ENCODE data around the gene LRRC23. TPM values are rescaled to one million over a fixed set of nuclear protein-coding genes. Genes with fewer than 3 reads are reported as not detected.

LRRC23 gene
- total and polyA plus RNA-seq, 2 of the 4 experiments (the other 2 are of a cell fraction) = 11.1 to 11.4 TPM

- H3K18ac ChIP-seq (ENCODE audit: low read depth, low read length) = no peak overlapping the region
- H3K9ac ChIP-seq (ENCODE audit: low read depth, low read length) = no peak overlapping the region
- no peak overlapping the region for H2BK5ac ChIP-seq (ENCODE audit: low read depth, low read length, poor library complexity, severe bottlenecking)
- DNase-seq (no peak), ATAC-seq (ENCODE audit: low read depth) (no peak)
- peaks cover 5% of the 10 kb centered on the region for H4K20me1 ChIP-seq (ENCODE audit: insufficient read depth, low read length)
- no peak overlapping the region for H4K8ac ChIP-seq (ENCODE audit: low read depth in 2 of 2, low read length in 2 of 2)
- dilution Hi-C loops (cut with HindIII; ENCODE audit: low sequenced_read_pairs, unreplicated experiment) (no loop called here), intact Hi-C loops (cut with micrococcal nuclease) (no loop called here), in situ Hi-C loops (cut with MboI; ENCODE audit: low sequenced_read_pairs) (no loop called here)
- H2AFZ ChIP-seq (replicated peaks; ENCODE audit: low read length, poor library complexity) = no peak overlapping the region
- H4K5ac ChIP-seq (ENCODE audit: low read depth, low read length) = no peak overlapping the region
- peaks cover 0 to 17% of the 10 kb centered on the region in 2 experiments; a peak in 3 of 4 replicates for H3K79me1 ChIP-seq (ENCODE audit: low read depth in 1 of 2, low read length in 2 of 2)
- H3K4me2 ChIP-seq (ENCODE audit: low read depth, low read length) = no peak overlapping the region
- H2BK20ac ChIP-seq (ENCODE audit: low read depth, low read length) = no peak overlapping the region
- TF ChIP-seq RAD21 (IDR thresholded peaks at IDR 0.05; ENCODE audit: low read length) (no peak), CEBPB (IDR thresholded peaks at IDR 0.05; ENCODE audit: low read depth, low read length) (no peak), RCOR1 (IDR thresholded peaks at IDR 0.05; ENCODE audit: insufficient replicate concordance, low read length) (no peak), BHLHE40 (IDR thresholded peaks at IDR 0.05; ENCODE audit: low read depth, low read length) (no peak), MAFK (IDR thresholded peaks at IDR 0.05; ENCODE audit: low read depth, low read length) (no peak), MXI1 (IDR thresholded peaks at IDR 0.05; ENCODE audit: borderline replicate concordance, low read depth, low read length) (no peak), NFE2L2 (IDR thresholded peaks at IDR 0.05; ENCODE audit: low read depth, low read length) (no peak), SMC3 (IDR thresholded peaks at IDR 0.05; ENCODE audit: low read depth, low read length) (no peak), FOS (IDR thresholded peaks at IDR 0.05; ENCODE audit: low read depth, low read length) (no peak), MAZ (IDR thresholded peaks at IDR 0.05; ENCODE audit: borderline replicate concordance, low read depth, low read length) (no peak), POLR2A (IDR thresholded peaks at IDR 0.05; ENCODE audit: low read depth, low read length) (no peak)
- TF ChIP-seq, protein P1, sequence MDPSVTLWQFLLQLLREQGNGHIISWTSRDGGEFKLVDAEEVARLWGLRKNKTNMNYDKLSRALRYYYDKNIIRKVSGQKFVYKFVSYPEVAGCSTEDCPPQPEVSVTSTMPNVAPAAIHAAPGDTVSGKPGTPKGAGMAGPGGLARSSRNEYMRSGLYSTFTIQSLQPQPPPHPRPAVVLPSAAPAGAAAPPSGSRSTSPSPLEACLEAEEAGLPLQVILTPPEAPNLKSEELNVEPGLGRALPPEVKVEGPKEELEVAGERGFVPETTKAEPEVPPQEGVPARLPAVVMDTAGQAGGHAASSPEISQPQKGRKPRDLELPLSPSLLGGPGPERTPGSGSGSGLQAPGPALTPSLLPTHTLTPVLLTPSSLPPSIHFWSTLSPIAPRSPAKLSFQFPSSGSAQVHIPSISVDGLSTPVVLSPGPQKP (IDR thresholded peaks at IDR 0.05; ENCODE audit: borderline replicate concordance, low read depth, low read length) = no peak
- TF ChIP-seq, protein P2, sequence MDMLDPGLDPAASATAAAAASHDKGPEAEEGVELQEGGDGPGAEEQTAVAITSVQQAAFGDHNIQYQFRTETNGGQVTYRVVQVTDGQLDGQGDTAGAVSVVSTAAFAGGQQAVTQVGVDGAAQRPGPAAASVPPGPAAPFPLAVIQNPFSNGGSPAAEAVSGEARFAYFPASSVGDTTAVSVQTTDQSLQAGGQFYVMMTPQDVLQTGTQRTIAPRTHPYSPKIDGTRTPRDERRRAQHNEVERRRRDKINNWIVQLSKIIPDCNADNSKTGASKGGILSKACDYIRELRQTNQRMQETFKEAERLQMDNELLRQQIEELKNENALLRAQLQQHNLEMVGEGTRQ (IDR thresholded peaks at IDR 0.05; ENCODE audit: low read depth, low read length) = no peak
- TF ChIP-seq, protein P3, sequence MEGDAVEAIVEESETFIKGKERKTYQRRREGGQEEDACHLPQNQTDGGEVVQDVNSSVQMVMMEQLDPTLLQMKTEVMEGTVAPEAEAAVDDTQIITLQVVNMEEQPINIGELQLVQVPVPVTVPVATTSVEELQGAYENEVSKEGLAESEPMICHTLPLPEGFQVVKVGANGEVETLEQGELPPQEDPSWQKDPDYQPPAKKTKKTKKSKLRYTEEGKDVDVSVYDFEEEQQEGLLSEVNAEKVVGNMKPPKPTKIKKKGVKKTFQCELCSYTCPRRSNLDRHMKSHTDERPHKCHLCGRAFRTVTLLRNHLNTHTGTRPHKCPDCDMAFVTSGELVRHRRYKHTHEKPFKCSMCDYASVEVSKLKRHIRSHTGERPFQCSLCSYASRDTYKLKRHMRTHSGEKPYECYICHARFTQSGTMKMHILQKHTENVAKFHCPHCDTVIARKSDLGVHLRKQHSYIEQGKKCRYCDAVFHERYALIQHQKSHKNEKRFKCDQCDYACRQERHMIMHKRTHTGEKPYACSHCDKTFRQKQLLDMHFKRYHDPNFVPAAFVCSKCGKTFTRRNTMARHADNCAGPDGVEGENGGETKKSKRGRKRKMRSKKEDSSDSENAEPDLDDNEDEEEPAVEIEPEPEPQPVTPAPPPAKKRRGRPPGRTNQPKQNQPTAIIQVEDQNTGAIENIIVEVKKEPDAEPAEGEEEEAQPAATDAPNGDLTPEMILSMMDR (conservative IDR thresholded peaks at IDR 0.05; ENCODE audit: low read depth, low read length) = no peak
- no peak overlapping the region for H2BK15ac ChIP-seq (ENCODE audit: low read depth, low read length)
- H3K4me1 ChIP-seq (ENCODE audit: control insufficient read depth, insufficient read depth, low read length) = peaks cover 4% of the 10 kb centered on the region
- no peaks in the 10 kb centered on the region for H3K27me3 ChIP-seq (ENCODE audit: control insufficient read depth, insufficient read depth, low read length)
- WGBS, 2 experiments (ENCODE audit: extremely low coverage in 2 of 2, insufficient read length in 1 of 2) = 95% methylated on average over 6 of the region's 11 CpGs; no CpG with 5 or more reads in 1 of the 2 experiments
- H3K56ac ChIP-seq (ENCODE audit: extremely low read depth, insufficient read depth, low read length) = no peak overlapping the region
- H3K14ac ChIP-seq (replicated peaks; ENCODE audit: low read depth, low read length) = no peak overlapping the region
- no peak overlapping the region for H2AK5ac ChIP-seq (ENCODE audit: low read depth, low read length)
- no peak overlapping the region for H2AK9ac ChIP-seq (replicated peaks; ENCODE audit: low read depth, low read length, poor library complexity)
- H3K4ac ChIP-seq (ENCODE audit: low read depth, low read length) = no peak overlapping the region
- no peak overlapping the region for H3K27ac ChIP-seq (ENCODE audit: insufficient read depth, low read length)
- H3K9me3 ChIP-seq (ENCODE audit: control insufficient read depth, insufficient read depth, low read length) = no peaks in the 10 kb centered on the region
- H3K4me3 ChIP-seq (ENCODE audit: insufficient read depth, low read depth, low read length) = no peak overlapping the region
- POLR2A ChIA-PET (ENCODE audit: unreplicated experiment) = interaction anchor here (1.1 kb wide), 1 partner anchor 10 kb away, joined by 3 read pairs; no protein-coding TSS in a partner anchor
- no TSS peak for BruUV-seq (replicated peaks)
- peaks cover 63% of the 10 kb centered on the region for H3K36me3 ChIP-seq (ENCODE audit: control insufficient read depth, insufficient read depth, low read length)
- CTCF ChIA-PET = no interaction called here
- H4K91ac ChIP-seq (ENCODE audit: insufficient read depth, low read depth, low read length) = no peak overlapping the region
- H3K9me1 ChIP-seq (ENCODE audit: insufficient read depth, low read length) = 0 out of 2 replicates have a peak, but pooled peaks cover 7% of the 10 kb centered on the region
- H2BK120ac ChIP-seq (ENCODE audit: low read depth, low read length) = no peak overlapping the region
- no peak overlapping the region for H3K23ac ChIP-seq (ENCODE audit: low read depth, low read length)
These were observed 41.6 kb upstream of the LRRC23 start for GRCh38 chr12:6863033-6863432.
